GM19372 (cell line): ENCODE measurements around the gene CYB5D1.
A peak's percentile ranks its signal among the peaks of the same experiment; 100 is the strongest.
"Not testable (repeated sequence)": the region's sequence is repeated elsewhere in the genome, so short reads cannot be mapped to it uniquely, and the experiment has no call there.

Experiments used
- ATAC-seq: cut with Tn5 transposase; IDR thresholded peaks from one replicate; pipeline ENCODE4 v1.9.1; 2021; ENCODE audit warnings: mild to moderate bottlenecking, low read depth, moderate library complexity; ENCODE audit not compliant: unreplicated experiment

The CYB5D1 gene

GRCh38 chr17:7854851-7855659, 2.7 kb upstream of the CYB5D1 start, which contains the start of gene TMEM88:
Gene TMEM88 (plus strand): TSS chr17:7855066. CDS start chr17:7855075, 9 bp downstream.
- ATAC-seq, result no peak

- ATAC-seq, result no peak
These were observed 2.2 kb upstream of the CYB5D1 start for GRCh38 chr17:7855660-7856010.

GRCh38 chr17:7856011-7856810, 1.6 kb upstream of the CYB5D1 start:
- no peak for ATAC-seq

- ATAC-seq, result peak; percentile 71
These were observed 741 bp upstream of the CYB5D1 start, which contains the start of gene NAA38 for GRCh38 chr17:7856811-7857712. Gene NAA38 (minus strand): TSS chr17:7857559. CDS start chr17:7857463, 96 bp downstream.

GRCh38 chr17:7858522-7858810, 663 bp downstream of the CYB5D1 start:
- no peak for ATAC-seq

GRCh38 chr17:7859028-7859427, 1.2 kb downstream of the CYB5D1 start:
- no peak for ATAC-seq

- ATAC-seq, result no peak
These were observed 5.1 kb downstream of the CYB5D1 start for GRCh38 chr17:7862692-7863437.

- not testable (repeated sequence) for ATAC-seq
These were observed 6.6 kb downstream of the CYB5D1 start for GRCh38 chr17:7864384-7864783.

GRCh38 chr17:7864995-7865650, 7.3 kb downstream of the CYB5D1 start:
- ATAC-seq, result no peak

GRCh38 chr17:7867881-7868329, 10.1 kb downstream of the CYB5D1 start:
- no peak for ATAC-seq

- no peak for ATAC-seq
These were observed 15.2 kb downstream of the CYB5D1 start for GRCh38 chr17:7873051-7873450.

- no peak for ATAC-seq
These were observed 18.1 kb downstream of the CYB5D1 start for GRCh38 chr17:7875804-7876370.

- no peak for ATAC-seq
These were observed 20.4 kb downstream of the CYB5D1 start for GRCh38 chr17:7878234-7878633.

- no peak for ATAC-seq
These were observed 22.5 kb downstream of the CYB5D1 start for GRCh38 chr17:7880076-7880868.

- ATAC-seq, result no peak
These were observed 23.7 kb downstream of the CYB5D1 start for GRCh38 chr17:7881276-7882054.

- no peak for ATAC-seq
These were observed 24.3 kb downstream of the CYB5D1 start for GRCh38 chr17:7882068-7882467.

GRCh38 chr17:7882629-7883028, 24.8 kb downstream of the CYB5D1 start:
- no peak for ATAC-seq
